Thoracic aorta (tissue), 2 donors: ENCODE results near the gene TRIM41. TPM values are rescaled to one million over a fixed set of nuclear protein-coding genes. Genes with fewer than 3 reads are reported as not detected.

Experiments used
- ATAC-seq: fragments of 150-250 bp; one replicate; pipeline ENCODE4 v1.8.0; 2017; ENCODE audit warnings: low read depth; ENCODE audit not compliant: insufficient number of reproducible peaks, low FRiP score
- DNase-seq: peaks from one replicate; pipeline ENCODE4 v3.0.0-alpha.2; 2020; ENCODE audit warnings: low spot score
- H3K27ac ChIP-seq, 2 donors: fragments of 200-600 bp; sonication (generic); 1 replicate in 1 of 2; 2 replicates in 1 of 2; pipeline ENCODE4 v1.5.1; 2016; ENCODE audit warnings: mild to moderate bottlenecking in 2 of 2, moderate library complexity in 2 of 2
- H3K27me3 ChIP-seq: fragments of 200-600 bp; sonication (generic); replicated peaks from 2 replicates; pipeline ENCODE4 v1.6.0; 2016; ENCODE audit warnings: mild to moderate bottlenecking; ENCODE audit not compliant: insufficient read depth
- H3K36me3 ChIP-seq: fragments of 200-600 bp; sonication (generic); one replicate; pipeline ENCODE4 v1.5.1; 2016
- H3K4me1 ChIP-seq, 2 donors: fragments of 200-600 bp; sonication (generic); 1 replicate in 1 of 2; 2 replicates in 1 of 2; pipeline versions ENCODE4 v1.5.1 to v1.6.0; 2016; ENCODE audit warnings: low read depth in 2 of 2, mild to moderate bottlenecking in 1 of 2; ENCODE audit not compliant: control insufficient read depth in 1 of 2
- H3K4me3 ChIP-seq: fragments of 200-600 bp; sonication (generic); 2 replicates; pipeline ENCODE4 v1.5.1; 2016; ENCODE audit warnings: mild to moderate bottlenecking
- H3K9me3 ChIP-seq: fragments of 200-600 bp; sonication (generic); 2 replicates; pipeline ENCODE4 v1.5.1; 2016
- total RNA-seq, 2 donors: library from RNA; depleted of rRNA; stranded (reverse); fragments of >200 nt; gene quantifications; one replicate each; pipeline versions ENCODE4 v1.1.0 to v1.2.3, GENCODE V29; 2016
- TF ChIP-seq, protein P1 (sequence below): fragments of 200-600 bp; sonication (generic); IDR thresholded peaks from one replicate; pipeline ENCODE4 v1.5.1; 2019; ENCODE audit warnings: antibody characterized with exemption

The TRIM41 gene
- total RNA-seq, 2 donors from 2014 or later, result 12.2 to 12.4 TPM

DNA sequence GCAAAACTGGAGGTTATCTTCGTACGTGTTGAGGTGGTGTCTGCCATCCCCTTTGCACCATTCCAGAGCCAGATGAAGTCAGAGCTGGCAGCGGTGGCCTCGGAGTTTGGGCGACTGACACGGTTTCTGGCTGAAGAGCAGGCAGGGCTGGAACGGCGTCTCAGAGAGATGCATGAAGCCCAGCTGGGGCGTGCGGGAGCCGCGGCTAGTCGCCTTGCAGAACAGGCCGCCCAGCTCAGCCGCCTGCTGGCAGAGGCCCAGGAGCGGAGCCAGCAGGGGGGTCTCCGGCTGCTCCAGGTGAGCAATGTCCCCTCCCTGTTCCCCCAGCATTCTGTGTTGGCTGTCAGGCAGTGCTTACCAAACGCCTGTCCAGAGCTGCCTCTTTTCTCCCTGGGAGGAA is 9.5 kb downstream of the TRIM41 start:
- no peaks in the 10 kb centered on the region for H3K4me1 ChIP-seq
- no peak for ATAC-seq
- TF ChIP-seq, protein P1, sequence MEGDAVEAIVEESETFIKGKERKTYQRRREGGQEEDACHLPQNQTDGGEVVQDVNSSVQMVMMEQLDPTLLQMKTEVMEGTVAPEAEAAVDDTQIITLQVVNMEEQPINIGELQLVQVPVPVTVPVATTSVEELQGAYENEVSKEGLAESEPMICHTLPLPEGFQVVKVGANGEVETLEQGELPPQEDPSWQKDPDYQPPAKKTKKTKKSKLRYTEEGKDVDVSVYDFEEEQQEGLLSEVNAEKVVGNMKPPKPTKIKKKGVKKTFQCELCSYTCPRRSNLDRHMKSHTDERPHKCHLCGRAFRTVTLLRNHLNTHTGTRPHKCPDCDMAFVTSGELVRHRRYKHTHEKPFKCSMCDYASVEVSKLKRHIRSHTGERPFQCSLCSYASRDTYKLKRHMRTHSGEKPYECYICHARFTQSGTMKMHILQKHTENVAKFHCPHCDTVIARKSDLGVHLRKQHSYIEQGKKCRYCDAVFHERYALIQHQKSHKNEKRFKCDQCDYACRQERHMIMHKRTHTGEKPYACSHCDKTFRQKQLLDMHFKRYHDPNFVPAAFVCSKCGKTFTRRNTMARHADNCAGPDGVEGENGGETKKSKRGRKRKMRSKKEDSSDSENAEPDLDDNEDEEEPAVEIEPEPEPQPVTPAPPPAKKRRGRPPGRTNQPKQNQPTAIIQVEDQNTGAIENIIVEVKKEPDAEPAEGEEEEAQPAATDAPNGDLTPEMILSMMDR, result no peak
- H3K27ac ChIP-seq, result no peak overlapping the region
- H3K36me3 ChIP-seq, result peaks cover 47% of the 10 kb centered on the region
- no peaks in the 10 kb centered on the region for H3K27me3 ChIP-seq
- no peak overlapping the region for H3K4me3 ChIP-seq
- DNase-seq, result no peak
- no peaks in the 10 kb centered on the region for H3K9me3 ChIP-seq

DNA sequence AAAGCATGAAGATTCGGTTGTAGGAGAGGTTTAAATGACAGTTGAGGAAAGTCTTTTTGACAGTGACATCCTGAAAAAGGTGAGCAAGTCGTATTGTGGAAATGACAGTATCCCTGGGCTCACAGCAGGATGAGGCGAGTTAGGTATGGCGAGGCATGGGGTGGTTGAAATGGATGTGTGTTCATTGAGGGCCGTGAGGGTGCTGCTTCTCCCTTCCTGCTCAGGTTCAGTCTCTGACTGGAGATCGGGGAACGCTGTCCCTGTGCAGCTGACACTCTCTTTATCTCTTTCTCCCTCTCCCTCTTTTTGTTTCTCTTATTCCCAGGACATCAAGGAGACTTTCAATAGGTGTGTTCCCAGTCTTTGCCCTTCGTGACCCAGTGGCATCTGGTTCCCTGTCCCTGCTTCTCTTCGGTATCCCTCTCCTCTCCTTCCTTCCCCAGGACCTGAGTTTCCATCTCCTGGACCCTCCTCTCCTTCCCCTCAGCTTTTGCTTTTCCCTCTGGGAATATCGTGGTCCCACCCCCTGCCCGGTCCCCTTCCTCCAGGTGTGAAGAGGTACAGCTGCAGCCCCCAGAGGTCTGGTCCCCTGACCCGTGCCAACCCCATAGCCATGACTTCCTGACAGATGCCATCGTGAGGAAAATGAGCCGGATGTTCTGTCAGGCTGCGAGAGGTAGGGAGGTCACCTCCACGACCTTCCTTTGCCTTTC is 10.2 kb downstream of the TRIM41 start:
- TF ChIP-seq, protein P1, result no peak
- Histone ChIP-seq H3K4me1 (no peaks in the 10 kb centered on the region), H3K4me3 (no peak overlapping the region), H3K36me3 (peaks cover 54% of the 10 kb centered on the region), H3K27ac (no peak overlapping the region), H3K27me3 (no peaks in the 10 kb centered on the region), H3K9me3 (no peaks in the 10 kb centered on the region)
- DNase-seq (no peak), ATAC-seq (no peak)

DNA sequence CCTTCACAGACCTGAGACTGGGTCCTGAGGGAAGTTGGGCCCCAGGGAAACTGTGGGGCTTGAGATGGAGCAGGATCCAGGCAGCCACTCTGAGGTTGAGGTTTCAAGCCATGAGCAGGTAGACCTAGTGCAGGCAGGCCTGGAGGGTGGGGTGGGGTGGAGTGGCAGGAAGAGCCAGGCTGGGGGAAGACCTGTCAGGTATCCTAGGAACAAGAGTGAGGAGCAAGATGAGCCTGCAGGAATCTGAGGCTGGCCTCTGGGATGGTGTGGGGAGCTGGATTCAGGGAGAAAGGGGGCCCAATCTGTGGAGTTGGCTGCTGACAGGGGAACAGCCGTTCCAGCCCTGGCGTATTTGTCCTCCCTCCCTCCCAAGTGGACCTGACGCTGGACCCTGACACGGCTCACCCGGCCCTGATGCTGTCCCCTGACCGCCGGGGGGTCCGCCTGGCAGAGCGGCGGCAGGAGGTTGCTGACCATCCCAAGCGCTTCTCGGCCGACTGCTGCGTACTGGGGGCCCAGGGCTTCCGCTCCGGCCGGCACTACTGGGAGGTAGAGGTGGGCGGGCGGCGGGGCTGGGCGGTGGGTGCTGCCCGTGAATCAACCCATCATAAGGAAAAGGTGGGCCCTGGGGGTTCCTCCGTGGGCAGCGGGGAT is 10.8 kb downstream of the TRIM41 start:
- no peak overlapping the region for H3K27ac ChIP-seq
- no peak overlapping the region for H3K4me3 ChIP-seq
- H3K9me3 ChIP-seq, result no peaks in the 10 kb centered on the region
- H3K36me3 ChIP-seq, result peaks cover 61% of the 10 kb centered on the region
- no peak for ATAC-seq
- H3K4me1 ChIP-seq, result no peaks in the 10 kb centered on the region
- TF ChIP-seq, protein P1, result no peak
- H3K27me3 ChIP-seq, result no peaks in the 10 kb centered on the region
- no peak for DNase-seq

DNA sequence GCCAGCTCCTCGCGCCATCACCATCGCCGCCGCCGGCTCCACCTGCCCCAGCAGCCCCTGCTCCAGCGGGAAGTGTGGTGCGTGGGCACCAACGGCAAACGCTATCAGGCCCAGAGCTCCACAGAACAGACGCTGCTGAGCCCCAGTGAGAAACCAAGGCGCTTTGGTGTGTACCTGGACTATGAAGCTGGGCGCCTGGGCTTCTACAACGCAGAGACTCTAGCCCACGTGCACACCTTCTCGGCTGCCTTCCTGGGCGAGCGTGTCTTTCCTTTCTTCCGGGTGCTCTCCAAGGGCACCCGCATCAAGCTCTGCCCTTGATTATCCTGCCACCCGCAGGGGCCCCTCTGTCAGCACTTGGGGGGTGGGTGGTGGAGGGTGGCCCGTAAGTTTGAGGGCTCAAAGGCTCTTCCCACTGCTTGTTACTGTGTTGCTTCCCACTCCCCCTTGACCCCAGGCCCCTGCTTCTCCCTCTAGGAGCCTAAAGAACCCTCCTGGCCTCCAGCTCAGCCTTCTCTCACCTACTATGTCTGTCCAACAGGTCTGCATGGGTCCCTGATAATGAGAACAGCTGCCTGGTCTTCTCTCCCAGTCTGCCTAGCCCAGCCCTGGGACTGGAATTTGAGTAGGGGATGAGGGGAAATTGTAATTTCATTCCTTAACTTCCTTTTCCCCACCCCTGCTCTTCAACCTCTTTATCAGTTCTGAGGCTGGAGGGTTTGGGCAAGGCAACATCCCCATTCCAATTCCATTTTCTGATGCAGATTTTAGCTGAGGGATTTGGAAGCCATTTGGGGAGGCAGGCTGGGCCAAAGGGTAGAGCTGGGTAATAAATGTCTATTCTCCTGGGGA is 11.6 kb downstream of the TRIM41 start:
- DNase-seq, result no peak
- H3K4me3 ChIP-seq, result no peak overlapping the region
- no peaks in the 10 kb centered on the region for H3K9me3 ChIP-seq
- H3K4me1 ChIP-seq, result no peaks in the 10 kb centered on the region
- no peaks in the 10 kb centered on the region for H3K27me3 ChIP-seq
- TF ChIP-seq, protein P1, result no peak
- ATAC-seq, result no peak
- no peak overlapping the region for H3K27ac ChIP-seq
- H3K36me3 ChIP-seq, result peaks cover 64% of the 10 kb centered on the region

DNA sequence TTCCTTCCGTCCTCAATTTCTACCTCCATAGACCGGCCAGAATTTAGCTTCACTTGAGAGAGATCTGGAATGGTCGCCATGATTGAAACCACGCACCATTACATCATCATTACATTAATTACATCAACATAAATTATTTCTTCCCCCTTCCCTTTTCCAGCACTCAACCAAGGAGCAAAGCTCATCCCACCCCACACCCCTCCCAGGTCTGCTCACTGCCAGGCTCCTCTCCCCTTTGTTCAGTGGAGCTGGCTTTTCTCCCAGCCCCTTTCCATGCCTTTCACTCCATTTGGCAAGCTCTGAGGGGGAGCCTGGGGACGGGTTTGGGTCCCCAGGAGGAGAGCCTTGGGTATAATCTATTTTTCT is 12.2 kb downstream of the TRIM41 start:
- Histone ChIP-seq H3K36me3 (peaks cover 64% of the 10 kb centered on the region), H3K27ac (no peak overlapping the region), H3K9me3 (no peaks in the 10 kb centered on the region), H3K4me1 (no peaks in the 10 kb centered on the region), H3K4me3 (no peak overlapping the region), H3K27me3 (no peaks in the 10 kb centered on the region)
- TF ChIP-seq, protein P1, result no peak
- DNase-seq, result no peak
- ATAC-seq, result no peak
